Activated T-cell treated with anti-CD3 and anti-CD28 coated beads for 1 hour (primary cell): ENCODE results near the gene TNNI2.
"Not testable (repeated sequence)": the region's sequence is repeated elsewhere in the genome, so short reads cannot be mapped to it uniquely, and the experiment has no call there.

Experiments
- DNase-seq: peaks from one replicate; pipeline ENCODE4 v3.0.0-alpha.2; 2020; ENCODE audit warnings: low read depth

Gene TNNI2

DNA sequence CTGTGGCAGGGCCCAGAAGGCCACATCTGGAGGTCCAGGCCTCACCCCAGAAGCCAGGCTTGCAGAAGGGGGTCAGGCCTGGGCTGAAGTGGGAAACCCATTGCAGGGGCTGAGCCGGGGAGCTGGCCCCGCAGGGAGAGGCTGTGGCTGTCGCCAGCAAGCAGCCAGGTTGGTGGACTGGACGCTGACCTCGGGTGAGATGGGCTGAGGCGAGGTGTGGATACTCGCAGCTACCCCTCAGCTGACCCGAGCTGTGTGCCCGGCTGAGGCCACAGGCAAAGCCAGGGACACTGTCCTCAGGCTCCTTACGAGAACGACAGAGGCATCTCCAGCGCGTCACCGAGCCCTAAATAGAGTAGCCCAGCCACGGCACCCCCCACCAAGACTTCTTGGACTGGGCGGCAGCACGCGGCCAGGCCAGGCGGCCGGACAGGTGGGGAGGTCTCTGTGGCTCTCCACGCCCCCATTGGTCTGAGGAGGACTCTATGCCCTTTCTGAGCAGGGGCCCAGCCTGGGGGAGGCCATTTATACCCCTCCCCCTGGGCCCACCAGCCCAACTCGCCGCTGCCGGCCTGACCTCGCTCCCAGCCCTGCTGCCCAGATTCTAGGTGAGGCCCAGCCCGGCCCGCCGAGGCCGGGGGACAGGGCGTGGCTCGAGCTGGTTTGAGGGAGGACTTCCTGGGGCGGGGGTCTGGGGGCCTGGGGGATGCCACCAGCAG is at the start of gene TNNI2:
Gene TNNI2 (plus strand): TSS at position 556 of the 719 bp plus-strand sequence. CDS start 716 bp downstream, outside the sequence.
- no peak for DNase-seq

DNA sequence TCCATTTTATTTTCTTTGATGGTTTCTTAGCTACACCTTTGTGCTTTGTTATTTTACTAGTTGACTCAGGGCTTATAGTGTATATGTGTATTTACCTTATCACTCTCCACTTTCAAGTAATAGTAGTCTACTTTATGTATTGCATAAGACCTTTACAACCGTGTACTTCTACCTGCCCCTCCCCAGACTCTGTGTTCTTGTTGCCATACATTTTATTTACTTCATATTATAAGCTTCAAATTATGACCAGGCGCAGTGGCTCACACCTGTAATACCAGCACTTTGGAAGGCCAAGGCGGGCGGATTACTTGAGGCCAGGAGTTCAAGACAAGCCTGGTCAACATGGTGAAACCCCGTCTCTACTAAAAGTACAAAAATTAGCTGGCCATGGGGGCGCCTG is 46.9 kb upstream of the TNNI2 start:
- no peak for DNase-seq

DNA sequence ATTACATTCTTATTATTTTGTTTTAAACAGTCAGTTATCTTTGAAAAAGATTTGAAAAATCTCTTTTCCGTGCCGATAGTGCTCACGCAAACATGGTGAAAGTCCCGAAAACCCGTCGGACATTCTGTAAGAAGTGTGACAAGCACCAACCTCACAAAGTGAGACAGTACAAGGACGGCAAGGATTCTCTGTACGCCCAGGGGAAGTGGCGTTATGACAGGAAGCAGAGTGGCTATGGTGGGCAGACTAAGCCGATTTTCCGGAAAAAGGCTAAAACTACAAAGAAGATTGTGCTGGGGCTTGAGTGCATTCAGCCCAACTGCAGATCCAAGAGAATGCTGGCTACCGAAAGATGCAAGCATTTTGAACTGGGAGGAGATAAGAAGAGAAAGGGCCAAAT is 46.3 kb upstream of the TNNI2 start:
- DNase-seq: no peak

DNA sequence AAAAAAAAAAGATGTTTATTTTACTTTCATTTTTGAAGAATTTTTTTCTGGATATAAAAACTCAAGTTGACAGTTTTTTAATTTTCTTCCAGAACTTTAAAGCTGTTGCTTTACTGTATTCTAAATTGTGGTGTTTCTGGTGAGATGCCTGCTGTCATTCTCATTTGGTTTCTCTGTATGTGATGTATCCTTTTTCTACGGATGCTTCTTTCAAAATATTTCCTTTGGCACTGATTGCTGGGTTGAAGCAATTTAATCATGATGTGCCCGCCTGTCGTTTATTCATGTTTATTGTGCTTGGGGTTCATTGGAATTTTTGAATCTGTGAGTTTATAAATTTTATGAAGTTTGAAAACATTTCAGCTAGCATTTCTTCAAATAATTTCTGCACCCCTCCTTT is 45.7 kb upstream of the TNNI2 start:
- no peak for DNase-seq

DNA sequence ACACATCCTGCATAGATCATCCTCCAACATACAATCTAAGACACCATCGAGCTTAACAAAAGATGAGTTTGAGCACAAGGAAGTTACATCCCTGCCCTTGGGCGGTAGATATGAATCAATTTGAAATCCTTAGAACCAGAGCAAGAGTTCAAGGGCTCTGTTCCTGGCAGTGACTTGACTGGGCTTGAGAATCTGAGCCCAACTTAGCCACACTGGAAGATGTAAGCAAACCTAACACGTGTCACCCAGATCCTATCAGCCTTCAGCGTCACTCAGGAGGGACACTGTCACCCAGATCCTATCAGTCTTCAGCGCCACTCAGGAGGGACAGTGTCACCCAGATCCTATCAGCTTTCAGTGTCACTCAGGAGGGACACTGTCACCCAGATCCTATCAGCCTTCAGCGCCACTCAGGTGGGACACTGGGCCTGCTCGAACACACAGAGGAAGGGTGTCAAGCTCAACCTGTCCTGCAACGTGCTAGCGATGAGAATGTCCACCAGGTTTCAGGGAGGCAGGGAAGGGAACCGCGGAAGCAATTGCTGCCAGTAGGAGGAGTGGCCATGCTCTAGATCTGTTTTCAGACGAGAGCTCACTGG is 42.3 kb upstream of the TNNI2 start:
- no peak for DNase-seq

DNA sequence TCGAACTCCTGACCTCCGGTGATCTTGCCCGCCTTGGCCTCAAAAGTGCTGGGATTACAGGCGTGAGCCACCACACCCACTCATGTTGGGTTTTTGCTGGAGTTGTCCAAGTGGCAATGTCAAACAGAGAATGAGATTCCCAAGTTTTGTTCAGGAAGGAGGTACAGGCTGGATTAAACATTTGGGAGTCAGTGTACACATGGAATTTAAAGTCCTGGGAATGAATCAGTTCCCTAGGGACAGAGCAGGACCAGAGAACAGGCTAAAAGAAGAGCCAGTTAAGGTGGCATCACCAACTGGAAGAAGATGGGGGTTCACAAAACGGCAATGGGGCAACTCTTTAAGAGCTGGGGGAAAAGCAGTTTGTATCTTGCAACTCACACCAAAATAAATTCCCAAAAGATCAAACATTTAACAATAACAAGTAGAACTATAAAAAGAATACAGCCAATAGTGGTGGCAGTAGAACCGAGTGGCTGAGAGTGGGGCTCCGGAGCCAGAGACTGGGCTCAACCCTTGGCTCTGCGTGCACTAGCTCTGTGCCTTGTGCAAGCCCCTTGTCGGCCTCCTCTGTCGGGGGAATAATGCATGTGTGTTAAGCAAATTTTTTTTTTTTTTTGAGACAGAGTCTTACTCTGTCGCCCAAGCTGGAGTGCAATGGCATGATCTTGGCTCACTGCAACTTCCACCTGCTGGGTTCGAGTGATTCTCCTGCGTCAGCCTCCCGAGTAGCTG is 41.2 kb upstream of the TNNI2 start:
- DNase-seq: no peak

DNA sequence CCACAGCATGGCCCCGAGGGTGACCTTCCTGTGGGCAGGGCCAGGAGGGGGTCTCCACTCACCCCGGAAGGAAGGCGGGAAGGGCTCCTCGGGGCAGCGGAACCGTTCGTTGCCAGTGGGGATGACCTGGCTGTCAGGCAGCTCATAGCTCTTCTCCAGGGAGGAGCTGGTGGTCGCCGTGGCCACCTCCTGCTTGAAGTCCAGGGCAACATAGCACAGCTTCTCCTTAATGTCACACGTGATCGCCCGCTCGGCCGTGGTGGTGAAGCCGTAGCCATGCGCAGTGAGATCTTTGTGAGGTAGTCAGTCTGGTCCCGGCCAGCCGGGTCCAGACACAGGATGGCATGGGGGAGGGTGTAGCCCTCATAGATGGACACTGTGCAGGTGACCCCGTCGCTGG is 35.5 kb upstream of the TNNI2 start:
- no peak for DNase-seq

DNA sequence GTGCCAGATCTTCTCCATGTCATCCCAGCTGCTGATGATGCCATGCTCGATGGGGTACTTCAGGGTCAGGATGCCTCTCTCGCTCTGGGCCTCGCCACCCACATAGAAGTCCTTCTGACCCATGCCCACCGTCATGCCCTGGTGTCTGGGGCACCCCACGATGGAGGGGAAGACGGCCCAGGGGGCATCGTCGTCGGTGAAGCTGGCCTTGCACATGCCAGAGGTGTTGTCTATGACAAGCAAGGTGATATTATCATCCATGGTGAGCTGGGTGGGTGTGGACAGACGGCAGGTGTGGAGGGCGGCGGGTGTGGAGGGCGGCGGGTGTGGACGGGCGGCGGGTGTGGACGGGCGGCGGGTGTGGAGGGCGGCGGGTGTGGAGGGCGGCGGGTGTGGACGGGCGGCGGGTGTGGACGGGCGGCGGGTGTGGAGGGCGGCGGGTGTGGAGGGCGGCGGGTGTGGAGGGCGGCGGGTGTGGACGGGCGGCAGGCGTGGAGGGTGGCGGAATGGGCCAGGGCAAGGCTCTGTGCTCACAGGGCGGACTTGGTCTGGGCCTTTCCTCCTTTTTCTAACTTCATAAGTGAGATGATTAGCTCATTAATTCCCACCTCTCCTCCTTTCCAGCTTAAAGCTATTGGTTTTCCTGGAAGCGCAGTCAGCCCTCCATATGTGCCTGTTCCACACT is 34.8 kb upstream of the TNNI2 start:
- DNase-seq: not testable (repeated sequence)

DNA sequence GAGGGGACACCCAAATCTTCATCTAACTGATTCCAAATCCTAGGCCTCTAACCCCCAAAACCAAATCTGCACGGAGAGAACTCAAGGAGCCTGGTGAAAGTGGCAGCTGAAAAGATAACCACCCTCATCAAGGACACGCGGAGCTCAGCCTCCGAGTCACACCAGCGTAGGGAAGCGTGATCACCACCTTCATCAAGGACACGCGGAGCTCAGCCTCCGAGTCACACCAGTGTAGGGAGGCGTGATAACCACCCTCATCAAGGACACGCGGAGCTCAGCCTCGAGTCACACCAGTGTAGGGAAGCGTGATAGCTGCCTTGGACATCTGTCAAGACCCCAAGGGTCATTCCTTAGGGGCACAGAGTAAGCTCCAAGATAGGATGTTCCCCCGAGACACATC is 33.3 kb upstream of the TNNI2 start:
- no peak for DNase-seq

DNA sequence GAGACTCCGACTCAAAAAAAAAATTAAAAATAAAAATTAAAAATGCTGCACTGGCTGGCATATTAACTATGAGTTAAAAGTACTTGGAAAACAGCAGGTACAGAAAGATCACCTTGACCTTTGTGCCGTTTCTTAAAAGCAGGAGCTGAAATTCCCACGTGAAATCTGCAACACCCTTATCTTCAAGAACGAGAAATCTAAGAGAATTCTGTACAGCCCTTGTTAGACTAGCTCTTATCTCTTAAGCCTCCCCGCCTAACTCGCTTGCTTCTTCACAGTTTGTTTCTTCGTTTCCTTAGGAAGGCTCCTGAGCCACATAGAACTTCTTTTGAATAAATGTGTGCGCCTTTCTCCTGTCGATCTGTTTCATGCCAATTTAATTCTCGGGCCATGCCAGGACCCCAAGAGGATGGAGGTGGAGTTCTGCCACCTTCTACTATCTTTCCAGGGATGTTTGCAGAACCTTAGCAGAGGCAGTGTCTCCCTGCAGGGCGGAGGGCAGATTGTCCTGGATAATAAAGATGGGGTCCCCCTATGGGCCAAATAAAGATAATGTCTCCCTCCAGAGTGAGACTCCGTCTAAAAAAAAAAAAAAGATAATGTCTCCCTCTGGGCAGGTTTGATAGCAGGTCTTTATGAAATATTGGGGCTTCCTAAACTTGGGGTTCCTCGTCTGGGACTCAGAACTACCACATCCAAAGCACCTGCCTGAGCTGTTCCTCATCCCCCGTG is 31.4 kb upstream of the TNNI2 start:
- DNase-seq: no peak

DNA sequence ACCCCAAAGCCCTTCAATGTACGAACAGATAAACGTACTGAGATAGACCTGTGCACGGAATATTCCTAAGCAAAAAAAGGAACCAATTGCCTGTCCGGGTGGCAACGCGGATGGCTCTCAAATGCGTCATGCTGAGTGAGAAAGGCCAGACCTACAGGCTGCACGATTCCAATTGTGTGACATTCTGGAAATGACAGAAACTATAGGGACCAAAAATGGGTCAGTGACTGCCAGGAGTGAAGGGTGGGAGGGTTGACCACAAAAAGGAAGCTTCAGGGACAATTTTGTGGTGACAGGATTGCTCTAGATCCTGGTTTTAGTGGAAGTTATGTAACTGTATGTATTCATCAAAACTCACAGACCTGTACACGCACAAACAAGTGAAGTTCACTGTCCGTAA is 28.0 kb upstream of the TNNI2 start:
- no peak for DNase-seq

DNA sequence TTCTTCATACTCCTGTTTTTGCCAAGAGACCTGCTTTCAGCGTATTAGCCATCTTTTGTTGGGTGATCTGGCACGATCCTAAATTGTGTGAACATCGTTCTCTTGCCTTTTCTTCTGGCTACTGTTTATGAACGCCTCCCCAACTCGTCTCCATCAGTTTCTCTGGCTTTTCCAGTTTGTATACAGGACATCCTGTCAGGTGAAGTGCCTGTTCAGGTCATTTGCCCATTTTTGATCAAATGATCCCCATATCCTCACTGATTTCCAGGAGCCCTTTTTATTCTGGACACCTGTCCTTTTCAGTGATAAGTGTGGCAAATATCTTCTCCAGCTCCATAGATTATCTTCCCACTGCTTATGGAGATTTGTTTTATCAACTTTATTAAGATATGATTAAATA is 26.5 kb upstream of the TNNI2 start:
- no peak for DNase-seq

DNA sequence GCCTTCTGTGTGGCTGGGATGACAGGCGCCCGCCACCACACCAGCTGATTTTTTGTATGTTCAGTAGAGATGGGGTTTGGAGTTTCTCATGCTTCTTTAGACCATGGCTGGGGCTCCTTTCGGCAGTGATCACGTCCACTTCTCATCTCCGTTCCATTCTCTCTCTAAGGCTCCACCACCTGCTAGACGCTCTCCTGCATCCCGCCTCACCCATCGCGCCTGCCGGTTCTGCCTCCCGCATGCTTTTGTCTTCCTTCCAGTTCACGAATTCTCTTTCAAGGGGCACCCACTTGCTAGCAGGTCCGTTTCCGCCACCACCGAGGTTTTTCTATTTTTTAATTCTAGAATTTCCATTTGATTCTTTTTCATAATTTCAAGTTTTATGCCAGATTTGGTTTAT is 26.0 kb upstream of the TNNI2 start:
- DNase-seq: no peak

DNA sequence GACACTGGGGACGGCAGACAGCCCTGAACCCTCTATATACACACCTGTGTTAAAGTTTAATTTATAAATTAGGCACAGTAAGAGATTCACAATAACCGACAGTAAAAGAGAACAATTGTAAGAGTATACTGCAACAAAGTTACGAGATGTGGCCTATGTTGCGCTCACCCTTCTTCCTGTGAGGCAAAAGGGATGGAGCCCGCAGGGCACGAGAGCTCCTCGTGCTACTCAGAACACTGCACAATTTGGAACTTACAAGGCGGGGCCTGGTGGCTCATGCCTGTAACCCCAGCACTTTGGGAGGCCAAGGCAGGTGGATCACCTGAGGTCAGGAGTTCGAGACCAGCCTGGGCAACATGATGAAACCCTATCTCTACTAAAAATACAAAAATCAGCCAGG is 25.4 kb upstream of the TNNI2 start:
- DNase-seq: not testable (repeated sequence)

DNA sequence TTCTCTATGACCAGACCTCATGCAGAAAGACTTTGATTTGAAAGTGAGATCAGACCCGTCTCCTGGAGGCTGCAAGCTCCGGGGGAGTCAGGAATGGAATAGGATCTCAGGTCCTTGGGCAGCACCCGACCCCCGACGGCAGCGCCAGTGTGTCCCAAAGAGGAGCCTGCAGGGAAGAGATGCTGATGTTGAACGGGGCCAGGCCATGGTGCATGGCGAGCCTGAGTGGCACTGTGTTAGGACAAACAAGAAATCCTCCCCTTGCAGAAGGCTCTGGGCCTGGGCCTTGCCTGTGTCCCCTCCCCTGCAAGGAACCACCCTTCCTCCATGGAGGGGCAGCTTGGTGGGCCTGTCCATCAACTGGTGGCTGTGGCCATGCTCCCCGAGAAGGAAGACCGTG is 24.1 kb upstream of the TNNI2 start:
- no peak for DNase-seq

DNA sequence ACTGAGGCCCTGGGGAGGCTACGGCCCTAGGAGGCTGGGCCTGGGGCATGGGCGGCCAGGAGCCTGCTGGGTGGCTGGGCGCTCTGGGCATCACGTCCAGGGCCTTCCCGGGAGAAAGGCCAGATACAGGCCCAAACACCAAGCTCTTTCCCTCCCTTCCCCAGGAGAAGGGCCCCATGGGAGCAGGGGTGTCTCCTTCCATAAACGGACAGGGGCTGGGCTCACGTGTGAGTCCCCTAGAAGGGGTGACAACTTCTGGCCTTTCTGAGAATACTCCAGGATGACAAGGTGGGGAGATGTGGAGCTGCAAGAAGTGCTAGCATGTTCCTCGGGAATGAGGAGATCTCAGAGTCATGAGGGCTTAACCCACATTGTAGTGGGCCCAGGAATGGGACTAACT is 23.5 kb upstream of the TNNI2 start:
- DNase-seq: no peak

DNA sequence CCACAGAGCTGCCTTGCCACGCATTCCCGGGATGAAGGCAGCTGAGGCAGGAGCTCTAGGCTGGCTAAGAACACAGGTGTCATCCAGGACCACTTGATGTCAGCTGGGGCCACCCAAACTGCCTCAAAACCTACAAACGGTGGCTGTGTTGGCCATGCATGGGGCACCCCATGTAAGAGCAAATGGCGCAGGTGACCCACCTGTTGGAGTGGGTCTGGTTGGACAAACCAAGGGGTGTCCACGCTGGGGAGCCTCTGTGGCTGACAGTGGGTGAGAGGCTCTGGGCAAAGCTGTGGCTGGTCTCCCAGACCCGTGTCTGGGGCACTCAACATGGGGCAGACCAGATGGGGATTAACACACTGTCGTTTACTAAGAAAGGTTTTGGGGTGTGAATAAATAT is 23.0 kb upstream of the TNNI2 start:
- DNase-seq: no peak

DNA sequence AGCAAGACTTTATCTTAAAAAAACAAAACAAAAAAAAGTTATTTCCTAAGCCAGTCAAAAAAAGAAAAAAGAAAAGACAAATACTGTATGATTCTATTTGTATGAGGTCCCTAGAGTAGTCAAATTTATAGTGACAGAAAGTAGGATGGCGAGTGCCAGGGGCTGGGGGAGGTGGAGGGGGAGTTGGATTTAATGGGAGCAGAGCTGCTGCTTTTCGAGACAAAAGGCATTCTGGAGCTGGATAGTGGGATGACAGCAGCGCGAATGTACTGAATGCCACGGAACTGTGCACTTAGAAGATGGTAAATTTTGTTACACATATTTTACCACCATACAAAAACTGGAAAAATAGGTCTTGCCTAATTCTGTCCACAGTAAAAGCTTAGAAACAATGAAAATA is 21.8 kb upstream of the TNNI2 start:
- no peak for DNase-seq

DNA sequence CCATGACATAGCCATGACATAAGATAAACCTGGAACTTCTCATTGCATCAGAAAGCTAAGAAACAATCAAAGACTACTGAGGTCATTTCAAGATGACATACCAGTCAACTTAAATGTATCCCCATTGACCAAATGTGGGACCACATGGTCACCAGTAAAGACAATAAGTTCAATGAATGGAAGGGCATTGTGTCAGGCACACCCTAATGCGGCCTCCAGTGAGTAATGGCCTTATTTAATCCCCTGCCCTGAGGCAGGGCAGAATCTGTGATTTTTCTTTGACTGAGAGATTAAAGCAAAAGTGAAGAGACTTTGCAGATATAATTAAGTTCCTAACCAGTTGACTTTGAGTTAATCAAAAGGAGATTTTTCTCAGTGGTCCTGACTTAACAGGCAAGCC is 21.3 kb upstream of the TNNI2 start:
- no peak for DNase-seq

DNA sequence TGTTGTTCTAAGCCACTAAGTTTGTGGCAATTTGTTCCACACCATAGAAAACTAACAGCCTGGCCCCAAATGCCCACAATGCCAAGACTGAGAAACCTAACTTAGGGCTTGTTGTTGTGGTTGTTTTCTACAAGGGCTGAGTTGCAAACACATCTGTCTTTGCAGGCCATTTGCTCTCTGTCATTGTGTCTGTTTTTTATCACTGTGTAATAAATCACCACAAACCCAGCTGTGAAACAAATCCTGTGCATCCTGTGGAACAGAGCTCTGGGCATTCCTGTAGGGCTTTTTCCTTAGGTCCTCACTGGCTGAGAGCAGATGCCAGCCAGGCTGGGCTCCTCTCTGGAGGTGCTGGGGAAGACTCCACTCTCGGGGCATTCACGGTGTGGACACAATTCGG is 19.7 kb upstream of the TNNI2 start:
- no peak for DNase-seq

DNA sequence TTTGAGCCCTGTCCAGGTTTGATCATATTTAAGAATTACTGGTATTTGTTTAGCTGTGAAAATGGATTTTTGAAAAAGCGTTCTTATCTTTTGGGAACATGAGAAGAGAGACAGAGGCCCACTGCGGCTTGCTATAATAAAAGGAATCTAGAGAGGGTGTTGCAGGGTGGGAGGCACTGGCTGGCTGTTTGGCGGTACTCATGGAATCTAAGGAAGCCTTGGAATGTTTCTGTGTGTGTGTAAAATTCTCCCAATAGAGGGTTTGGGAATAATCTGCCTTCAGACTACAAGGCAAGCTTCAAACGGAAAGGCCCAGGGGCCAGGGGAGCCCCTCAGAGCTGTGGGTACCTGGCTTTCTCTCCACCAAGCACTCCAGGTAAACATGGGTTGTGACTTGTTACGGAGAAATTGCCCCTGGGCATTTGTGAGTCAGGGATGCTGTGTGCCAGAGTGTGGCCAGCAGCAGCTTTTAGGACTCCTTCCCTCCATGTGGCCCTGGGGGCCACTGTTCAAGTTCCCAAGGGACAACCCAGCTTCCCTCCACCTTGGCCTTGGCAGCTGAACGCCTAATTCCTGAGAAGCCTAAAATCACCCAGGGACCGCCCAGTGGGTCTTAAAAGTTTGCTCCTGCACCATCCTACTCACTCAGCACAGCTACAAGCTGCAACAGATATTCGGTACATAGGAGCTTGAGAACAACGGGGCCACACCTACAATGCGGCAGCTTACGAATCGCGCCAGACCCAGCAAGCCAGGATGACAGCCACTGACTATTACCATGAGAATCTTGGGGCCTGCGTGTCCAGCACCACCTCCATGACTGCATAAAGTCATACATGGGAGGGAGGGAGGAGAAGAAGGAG is 18.1 kb upstream of the TNNI2 start:
- DNase-seq: no peak
